Measurements from ENCODE around the gene ZNF641.
"Not testable (repeated sequence)": the region's sequence is repeated elsewhere in the genome, so short reads cannot be mapped to it uniquely, and the experiment has no call there.

Gene ZNF641

GRCh38 chr12:48339442-48340117 is 11.1 kb downstream of the ZNF641 start:
- no peak for ATAC-seq
- TF ChIP-seq SNAI2 (CRISPR knock-in tag; IDR thresholded peaks at IDR 0.05), result no peak

DNA sequence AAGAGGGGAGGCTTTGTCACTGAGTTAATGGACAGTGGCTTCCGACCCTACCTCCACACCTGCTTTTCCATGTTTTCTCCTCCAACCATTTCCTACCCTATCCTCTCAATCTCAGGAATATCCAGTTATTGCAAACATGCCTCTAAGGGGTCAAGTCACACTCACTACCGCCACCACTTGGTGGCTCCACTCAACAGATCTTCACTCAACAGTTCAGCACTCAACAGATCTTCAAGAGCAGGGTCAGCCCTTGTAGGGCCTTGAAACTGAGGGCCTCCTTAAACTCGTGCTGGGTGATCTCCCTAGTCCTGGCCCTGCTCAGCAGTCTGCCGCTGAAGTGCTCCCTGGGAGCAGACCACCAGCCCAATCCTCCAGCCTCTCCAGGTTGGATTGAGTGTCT is 14.2 kb downstream of the ZNF641 start:
- no peak for ATAC-seq
- TF ChIP-seq CSRNP3 (CRISPR knock-in tag; IDR thresholded peaks at IDR 0.05), result no peak
- no peak for TF ChIP-seq BACH2 (CRISPR knock-in tag; IDR thresholded peaks at IDR 0.05; ENCODE audit: borderline replicate concordance)
- no peak for TF ChIP-seq ZNF565 (CRISPR knock-in tag; conservative IDR thresholded peaks at IDR 0.05; ENCODE audit: low read depth)
- TF ChIP-seq GLIS3 (CRISPR knock-in tag; IDR thresholded peaks at IDR 0.05), result no peak
- TF ChIP-seq ISL1 (CRISPR knock-in tag; IDR thresholded peaks at IDR 0.05), result no peak
- TF ChIP-seq ZNF8 (CRISPR knock-in tag; IDR thresholded peaks at IDR 0.05), result no peak
- no peak for TF ChIP-seq ZFP30 (CRISPR knock-in tag; IDR thresholded peaks at IDR 0.05)
- no peak for TF ChIP-seq CSDC2 (CRISPR knock-in tag; IDR thresholded peaks at IDR 0.05)
- TF ChIP-seq TOX (CRISPR knock-in tag; IDR thresholded peaks at IDR 0.05; ENCODE audit: borderline replicate concordance), result no peak
- no peak for TF ChIP-seq RARB (CRISPR knock-in tag; IDR thresholded peaks at IDR 0.05)

- no peak for ATAC-seq
- TF ChIP-seq PPARA (CRISPR knock-in tag; IDR thresholded peaks at IDR 0.05; ENCODE audit: borderline replicate concordance) (no peak), RARB (CRISPR knock-in tag; IDR thresholded peaks at IDR 0.05) (no peak), ZFP3 (CRISPR knock-in tag; IDR thresholded peaks at IDR 0.05) (no peak)
Observed at GRCh38 chr12:48336061-48336460, 14.7 kb downstream of the ZNF641 start.

GRCh38 chr12:48334808-48335207 is 15.9 kb downstream of the ZNF641 start:
- no peak for TF ChIP-seq ZFP3 (CRISPR knock-in tag; IDR thresholded peaks at IDR 0.05)
- no peak for TF ChIP-seq TOX (CRISPR knock-in tag; IDR thresholded peaks at IDR 0.05; ENCODE audit: borderline replicate concordance)
- TF ChIP-seq ZNF70 (CRISPR knock-in tag; IDR thresholded peaks at IDR 0.05), result no peak
- TF ChIP-seq GLIS3 (CRISPR knock-in tag; IDR thresholded peaks at IDR 0.05), result no peak
- no peak for TF ChIP-seq ESRRG (CRISPR knock-in tag; IDR thresholded peaks at IDR 0.05)
- TF ChIP-seq CSRNP3 (CRISPR knock-in tag; IDR thresholded peaks at IDR 0.05), result no peak
- no peak for TF ChIP-seq ISL1 (CRISPR knock-in tag; IDR thresholded peaks at IDR 0.05)

GRCh38 chr12:48333680-48334079 is 17.0 kb downstream of the ZNF641 start:
- not testable (repeated sequence) for ATAC-seq

More at GRCh38 chr12:48334808-48335207, 15.9 kb downstream of the ZNF641 start:
- ATAC-seq, result no peak

GRCh38 chr12:48331399-48331798 is 19.3 kb downstream of the ZNF641 start:
- TF ChIP-seq GLIS3 (CRISPR knock-in tag; IDR thresholded peaks at IDR 0.05) (no peak), ZNF8 (CRISPR knock-in tag; IDR thresholded peaks at IDR 0.05) (no peak), TSHZ2 (CRISPR knock-in tag; IDR thresholded peaks at IDR 0.05) (no peak), ISL1 (CRISPR knock-in tag; IDR thresholded peaks at IDR 0.05) (no peak), SNAI2 (CRISPR knock-in tag; IDR thresholded peaks at IDR 0.05) (no peak), CREB5 (CRISPR knock-in tag; IDR thresholded peaks at IDR 0.05; ENCODE audit: low read depth) (no peak), ARNTL (CRISPR knock-in tag; IDR thresholded peaks at IDR 0.05; ENCODE audit: borderline replicate concordance, low read depth) (no peak), OSR1 (CRISPR knock-in tag; IDR thresholded peaks at IDR 0.05) (no peak)
- ATAC-seq, result no peak

Data from SK-N-SH treated with all-trans-retinoic acid at 6 μM for 48 hours (cell line).